HG03520 (cell line): Measurements from ENCODE around the gene CACNA2D2.

Experiments used
- ATAC-seq: cut with Tn5 transposase; IDR thresholded peaks from one replicate; pipeline ENCODE4 v1.9.1; 2021; ENCODE audit warnings: mild to moderate bottlenecking, moderate library complexity; ENCODE audit not compliant: unreplicated experiment

Gene CACNA2D2

DNA sequence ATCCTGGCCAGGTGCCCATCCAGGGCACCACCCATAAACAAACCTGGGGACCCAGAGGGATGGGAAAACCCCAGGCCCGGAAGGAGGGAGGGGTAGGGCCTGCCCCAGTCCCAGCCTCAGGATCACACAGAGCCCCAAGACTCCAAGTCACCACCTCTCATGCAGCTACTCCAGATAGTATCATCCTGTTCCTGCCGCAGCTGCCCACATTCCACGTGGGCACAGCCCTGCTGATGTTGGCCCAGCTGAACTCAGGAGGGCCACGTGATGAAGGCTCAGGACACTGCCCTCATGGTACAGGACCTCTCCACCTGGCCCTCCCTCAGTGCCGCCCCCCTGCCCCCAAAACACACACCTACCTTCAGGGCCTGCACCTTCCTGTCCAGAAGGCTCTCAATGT lies 69.5 kb downstream of the CACNA2D2 start:
- ATAC-seq, result no peak

DNA sequence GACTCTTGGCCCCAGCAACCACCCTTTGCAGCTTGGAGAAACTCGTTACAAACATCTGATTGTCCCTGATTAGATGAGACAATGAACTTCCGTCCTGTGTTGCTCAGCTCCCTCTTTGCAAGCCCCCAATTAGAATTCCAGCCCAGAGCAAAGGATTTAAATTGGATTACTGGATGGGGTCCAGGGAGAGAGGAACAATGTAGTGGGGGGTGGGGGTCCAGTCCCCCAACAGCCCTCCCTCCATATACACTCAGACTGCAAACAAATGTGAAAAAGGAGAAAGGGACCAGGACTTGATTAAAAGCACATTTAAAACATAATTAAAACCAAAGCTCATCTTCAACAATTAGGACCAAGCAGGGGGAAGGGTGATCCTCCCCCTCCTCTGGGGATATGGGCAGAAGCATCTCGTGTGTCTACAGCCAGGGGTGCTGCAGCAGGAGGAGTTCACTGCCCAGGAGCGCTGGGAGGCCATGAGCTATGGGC lies 72.4 kb downstream of the CACNA2D2 start:
- no peak for ATAC-seq

DNA sequence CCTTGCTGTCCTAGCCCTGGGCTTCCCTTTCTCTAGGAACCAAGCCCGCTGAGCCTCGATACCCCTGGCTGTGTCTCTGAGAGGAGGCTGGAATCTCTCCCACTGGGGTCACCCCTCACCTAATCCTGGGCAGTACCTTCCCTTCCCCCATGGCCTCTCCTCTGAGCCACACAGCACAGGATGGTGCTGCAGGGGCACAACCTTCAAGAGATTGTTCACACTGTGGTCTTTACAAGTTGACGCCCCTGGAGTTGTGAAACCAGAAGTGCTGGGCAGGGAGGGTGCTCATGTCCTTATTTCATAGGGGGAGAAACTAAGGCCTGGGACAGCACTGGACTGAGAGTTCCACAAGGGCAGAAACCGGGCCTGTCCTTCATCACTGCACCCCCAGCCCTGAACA lies 73.2 kb downstream of the CACNA2D2 start:
- ATAC-seq, result no peak

DNA sequence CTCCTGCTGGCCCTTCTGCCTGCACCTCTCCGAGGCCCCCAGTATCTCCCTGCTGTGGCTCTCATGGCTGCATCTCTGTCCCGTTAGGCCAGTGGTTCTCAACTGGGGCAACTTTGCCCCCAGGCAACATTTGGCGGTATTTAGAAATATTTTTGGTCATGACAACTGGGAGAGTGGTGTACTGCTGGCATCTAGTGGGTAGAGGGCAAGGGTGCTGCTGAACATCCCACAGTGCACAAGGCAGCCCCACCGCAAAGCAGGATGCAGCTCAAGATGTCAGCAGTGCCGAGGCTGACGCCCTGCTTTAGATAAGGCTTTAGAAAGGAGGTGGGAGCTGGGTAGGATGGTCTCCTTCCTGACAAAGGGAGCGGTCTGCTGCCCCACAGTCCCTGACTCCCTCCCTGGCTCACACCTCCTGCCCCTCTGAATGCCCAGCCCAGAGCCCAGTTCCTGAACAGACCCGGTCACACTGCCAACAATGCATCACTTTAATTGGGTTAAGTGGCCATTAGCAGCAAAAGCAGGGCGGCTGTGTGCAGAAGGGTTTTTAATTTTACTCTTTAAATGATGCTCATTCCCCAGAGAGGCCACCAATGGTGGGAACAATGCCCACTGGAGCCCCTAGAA lies 75.3 kb downstream of the CACNA2D2 start:
- ATAC-seq, result no peak

DNA sequence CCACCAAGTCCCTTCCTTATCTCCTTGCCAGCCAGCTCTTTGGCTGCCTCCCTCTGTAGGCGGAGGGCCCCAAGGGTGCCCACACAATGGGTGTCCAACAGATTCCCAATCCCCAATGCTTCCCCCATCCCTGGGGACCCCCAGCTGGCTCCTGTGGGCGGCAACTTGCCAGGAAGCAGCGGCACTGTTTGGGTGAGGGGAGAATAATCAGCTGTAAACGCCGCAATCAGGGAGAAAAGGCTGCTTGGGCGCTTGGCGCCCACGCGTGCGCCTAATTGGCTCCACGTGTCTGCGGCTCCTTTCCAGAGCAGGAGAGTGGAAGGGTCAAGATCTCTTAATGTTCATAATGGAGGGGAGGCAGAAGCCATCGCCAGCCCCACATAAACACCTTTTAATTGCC lies 76.2 kb downstream of the CACNA2D2 start:
- no peak for ATAC-seq

DNA sequence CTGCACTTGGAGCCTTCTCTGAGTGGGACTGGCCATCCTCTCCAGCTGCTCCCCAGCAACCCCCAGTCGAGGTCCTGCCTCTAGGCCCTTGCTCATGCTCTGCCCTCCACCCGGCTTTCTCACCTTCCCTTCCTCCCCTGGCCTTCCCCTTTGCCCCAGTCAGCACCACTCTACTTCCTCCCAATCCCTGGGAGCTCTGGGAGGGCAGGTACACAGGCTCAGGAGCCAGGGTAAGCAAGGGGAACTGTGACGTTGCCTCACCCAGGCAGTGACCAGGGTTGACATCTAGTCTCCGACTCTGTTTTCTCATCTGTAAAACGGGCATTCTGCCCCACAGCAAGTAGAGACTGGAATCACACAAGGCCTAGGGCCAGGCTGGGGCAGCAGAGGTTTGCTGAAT lies 77.5 kb downstream of the CACNA2D2 start:
- ATAC-seq, result no peak

DNA sequence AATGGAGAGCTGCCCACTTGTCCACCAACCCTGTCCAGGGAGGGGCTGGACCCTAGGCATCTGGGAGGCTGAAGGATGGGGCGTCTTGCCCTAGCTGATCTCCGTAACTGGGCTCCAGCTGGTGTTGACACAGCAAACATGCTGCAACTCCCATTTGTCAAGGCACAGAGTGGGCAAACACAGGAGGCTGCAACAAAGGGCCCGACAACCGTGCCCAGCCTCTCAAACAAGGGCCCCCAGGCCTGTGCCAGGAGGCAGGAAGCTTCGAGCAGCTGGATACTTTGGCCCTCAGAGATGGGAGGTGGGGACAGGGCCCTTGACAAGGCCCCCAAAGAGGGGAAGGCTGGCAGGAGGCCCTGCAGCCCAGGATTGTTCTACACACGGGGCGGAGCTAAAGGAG lies 79.9 kb downstream of the CACNA2D2 start:
- no peak for ATAC-seq

DNA sequence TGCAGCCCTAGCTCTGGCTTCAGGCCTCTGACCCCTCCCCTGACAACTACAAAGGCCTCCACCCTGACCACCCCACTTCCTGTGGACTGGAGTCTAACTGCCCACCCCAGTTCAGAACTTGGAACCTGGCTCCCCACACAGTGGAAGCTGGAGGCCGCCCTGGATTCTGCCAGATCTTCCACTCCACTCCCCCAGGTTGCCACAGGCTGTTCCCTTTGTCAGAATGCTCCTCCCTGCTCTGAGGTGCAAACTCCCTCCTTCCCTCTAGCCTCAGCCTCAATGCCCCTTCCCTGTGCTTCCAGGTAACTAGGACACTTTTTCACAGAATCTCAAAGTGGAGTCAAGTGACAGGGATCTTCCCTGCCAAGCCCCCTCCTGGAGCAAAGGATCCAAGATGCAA lies 81.3 kb downstream of the CACNA2D2 start:
- ATAC-seq, result no peak

DNA sequence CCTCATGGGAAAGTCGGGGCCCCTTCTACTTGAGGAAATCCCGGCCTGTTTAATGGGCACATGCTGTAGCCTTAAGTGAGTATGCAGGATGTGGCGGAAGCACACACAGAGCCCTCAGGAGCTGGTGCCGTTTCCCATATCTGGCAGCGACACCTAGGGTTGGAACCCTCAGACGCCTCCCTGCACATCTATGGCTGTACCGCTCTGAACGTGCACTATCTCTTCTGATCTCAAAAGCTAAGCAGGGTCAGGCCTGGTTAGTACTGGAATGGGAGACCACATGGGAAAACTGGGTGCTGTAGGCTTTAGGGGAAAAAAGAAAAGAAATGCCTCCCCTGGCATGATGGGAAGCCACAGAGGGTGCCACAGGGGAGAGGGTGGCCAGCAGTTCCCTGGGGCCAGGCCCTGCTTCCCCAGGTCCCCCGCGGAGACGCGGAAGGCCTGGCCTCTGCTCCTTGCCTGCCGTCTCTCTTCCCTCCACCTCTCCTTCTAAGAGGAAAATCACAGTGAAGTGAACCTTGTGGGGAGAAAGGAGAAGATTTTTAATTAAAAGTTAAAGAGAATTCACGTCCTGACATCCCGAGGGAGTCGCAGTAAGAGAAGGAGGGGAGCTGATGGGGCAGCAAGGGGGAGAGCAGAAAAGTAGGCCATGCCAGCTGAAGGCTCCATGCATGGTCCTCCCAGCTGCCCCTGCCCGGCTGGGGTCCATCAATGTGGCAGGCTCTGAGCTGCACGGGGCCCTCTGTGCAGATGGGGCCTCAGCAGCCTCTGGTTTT lies 83.7 kb downstream of the CACNA2D2 start:
- no peak for ATAC-seq

DNA sequence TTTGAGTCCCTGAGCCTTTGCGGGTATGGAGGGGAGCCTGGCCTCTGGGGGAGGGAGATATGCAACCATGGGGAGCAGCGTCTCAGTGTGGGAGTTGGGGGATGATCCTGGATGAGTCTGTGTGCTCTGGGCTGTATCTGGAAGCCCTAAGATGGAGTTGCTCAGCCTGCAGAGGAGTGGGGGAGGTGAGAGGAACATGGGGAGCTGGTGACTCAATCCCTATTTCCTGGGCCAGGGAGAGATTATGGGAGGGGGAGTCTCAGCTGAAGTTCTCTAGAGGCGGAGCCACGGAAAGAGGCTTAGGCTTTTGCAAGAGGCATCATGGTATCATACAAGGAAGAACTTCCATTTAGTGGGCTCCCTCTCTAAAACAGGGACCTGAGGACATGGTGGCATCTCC lies 84.6 kb downstream of the CACNA2D2 start:
- no peak for ATAC-seq

DNA sequence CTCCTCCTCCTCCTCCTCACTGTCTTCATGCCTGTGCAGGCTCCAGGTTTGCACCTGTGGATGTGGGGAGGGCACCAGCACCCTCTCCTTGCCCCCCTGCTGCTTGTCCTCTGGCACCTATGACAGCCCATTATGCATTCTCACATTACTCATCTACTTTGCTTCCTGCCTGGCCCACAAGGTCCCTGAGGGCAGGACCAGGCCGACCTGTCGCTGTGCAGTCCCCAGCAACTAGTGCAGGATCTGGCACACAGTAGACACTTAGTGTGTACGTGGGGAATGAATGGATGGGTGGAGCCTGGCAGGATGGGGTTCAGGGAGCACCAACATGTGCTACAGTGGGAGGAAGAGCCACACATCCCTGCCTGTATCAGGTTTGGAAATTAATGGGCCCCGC lies 85.8 kb downstream of the CACNA2D2 start:
- ATAC-seq, result no peak

DNA sequence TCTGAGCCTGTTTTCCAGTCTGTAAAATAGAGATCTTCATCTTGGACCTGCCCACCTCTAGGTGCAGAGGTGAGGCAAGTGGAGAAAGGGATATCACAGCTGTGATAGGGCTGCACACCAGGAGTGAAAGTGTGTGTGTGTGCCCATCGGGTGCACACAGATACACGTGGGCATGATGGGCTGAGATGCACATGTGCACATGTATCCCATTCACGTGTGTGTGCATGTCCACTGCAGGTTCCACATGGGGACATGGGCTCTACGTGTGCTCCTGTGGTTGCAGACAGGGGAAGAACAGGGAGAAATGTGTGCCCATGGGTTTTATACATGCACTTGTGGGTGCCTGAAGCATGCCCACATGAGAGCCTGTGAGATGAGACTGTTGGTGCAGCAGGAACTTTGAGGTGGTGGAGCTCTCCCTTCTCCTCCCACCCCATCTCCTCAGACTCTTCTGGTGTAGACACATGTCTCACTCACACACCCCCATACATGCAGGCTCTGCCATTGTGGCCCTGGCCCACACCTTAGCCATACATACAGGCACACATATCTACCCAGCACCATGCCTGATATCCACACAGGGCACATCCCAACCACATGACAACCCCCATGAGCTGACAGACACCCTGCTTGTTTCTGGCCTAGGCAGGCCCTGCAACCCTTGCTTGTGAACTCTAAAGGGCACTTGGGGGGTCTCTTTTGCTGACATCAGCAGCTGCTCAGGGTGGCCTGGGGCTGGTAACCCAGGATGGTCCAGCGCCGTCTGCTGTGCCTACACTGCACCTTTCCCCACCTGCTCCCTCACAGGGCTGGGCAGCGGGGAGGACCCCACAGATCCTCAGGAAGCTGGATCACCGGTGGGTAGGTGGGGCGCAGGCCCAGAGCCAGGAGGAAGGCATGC lies 86.4 kb downstream of the CACNA2D2 start:
- no peak for ATAC-seq

DNA sequence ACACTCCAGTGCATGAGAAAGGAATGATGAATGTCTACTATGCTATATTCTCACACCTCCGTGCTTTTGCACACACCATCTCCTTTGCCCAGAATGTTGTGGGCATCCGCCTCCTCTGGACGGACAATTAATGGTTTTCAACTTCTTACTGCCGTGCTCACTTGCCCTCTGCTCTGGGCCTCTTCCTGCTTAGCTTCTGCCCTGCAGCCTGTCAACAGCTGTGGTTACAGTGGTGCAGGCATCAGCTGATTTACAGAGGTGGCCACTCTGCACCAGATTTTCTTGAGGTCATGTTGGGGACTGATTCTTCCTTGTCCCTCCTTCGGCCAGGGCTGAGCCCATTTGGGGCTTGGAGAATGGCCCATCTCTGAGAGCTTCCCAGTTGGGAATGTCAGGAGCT lies 87.6 kb downstream of the CACNA2D2 start:
- ATAC-seq, result no peak

DNA sequence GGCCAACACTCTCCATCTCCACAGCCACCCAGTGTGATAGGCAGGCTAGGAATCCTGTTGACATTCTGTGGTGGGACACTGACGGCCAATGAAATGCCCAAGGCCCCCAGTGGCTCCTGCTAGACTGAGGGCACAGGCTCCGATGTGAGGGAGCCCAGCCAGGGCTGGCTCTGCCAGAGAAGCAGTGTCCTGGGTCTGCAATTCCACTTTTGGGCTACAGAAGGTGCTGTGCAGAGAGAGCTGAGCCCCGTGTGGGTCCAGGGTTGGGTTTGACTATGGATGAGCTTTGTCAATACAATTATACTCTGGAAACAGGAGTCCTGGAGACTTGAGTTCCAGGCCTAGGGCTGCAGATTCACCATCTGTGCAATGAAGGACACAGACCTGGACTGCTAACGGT lies 88.4 kb downstream of the CACNA2D2 start:
- ATAC-seq, result no peak

DNA sequence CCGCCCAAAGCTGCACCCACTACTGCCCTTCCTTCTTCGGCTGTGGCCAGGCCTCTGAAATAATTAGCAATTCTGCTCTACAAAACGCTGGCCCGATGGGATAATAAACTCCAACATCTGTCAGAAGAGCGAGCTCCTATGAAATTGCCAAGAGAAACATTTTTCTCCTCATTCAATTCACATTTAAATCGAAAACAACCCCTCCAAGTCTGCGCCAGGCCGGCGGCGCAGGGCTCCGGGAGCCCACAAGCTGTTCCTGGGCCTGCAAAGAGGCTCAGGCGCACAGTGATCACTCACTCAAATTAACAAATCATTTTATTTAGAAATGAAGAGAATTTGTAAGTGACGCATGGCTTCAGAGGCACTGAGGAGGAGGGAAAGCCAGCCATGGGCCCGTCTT lies 88.8 kb downstream of the CACNA2D2 start:
- no peak for ATAC-seq

DNA sequence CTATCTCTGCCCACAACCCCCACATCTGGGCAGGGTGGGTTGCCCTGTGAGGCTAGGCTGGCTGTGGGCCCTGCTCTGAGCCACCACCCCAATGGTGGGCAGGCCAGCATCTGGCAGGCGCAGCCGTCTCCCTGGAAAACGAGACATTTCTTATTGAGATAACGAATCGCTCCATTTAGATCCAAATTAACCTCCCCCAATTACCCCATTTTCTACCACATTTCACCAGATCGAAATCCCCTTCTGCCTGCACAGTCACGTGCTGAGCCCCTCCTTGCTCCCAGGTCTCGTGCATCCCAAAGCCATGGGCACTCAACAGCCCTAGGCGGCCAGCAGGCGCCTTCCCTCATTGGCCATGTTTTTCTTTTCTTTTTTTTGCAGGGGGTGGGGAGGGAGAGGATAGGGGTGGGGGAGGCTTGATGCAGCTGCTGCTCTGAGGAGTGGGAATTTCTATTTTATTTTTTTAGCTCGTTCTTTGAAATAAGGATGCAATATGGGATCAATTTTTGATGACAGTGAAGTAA lies 91.1 kb downstream of the CACNA2D2 start:
- ATAC-seq, result no peak

DNA sequence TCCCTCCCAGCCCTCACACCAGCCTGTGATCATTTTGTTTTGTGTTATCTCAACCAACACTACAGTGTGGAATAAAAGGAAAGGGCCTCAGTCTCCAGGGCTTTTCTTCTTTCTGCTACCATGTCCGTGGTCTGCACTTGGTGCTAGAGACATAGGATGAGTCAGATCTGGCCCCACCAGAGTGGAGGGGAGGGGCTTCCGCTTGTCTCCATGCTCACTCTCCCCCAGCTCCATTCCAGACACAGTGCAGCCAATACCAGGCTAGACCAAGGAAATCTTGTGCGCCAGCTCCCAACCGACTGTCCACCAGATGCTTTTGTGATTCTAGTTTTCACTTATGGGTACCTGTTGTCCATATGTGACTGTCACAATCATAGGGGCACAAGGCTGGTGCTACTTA lies 92.2 kb downstream of the CACNA2D2 start:
- no peak for ATAC-seq

DNA sequence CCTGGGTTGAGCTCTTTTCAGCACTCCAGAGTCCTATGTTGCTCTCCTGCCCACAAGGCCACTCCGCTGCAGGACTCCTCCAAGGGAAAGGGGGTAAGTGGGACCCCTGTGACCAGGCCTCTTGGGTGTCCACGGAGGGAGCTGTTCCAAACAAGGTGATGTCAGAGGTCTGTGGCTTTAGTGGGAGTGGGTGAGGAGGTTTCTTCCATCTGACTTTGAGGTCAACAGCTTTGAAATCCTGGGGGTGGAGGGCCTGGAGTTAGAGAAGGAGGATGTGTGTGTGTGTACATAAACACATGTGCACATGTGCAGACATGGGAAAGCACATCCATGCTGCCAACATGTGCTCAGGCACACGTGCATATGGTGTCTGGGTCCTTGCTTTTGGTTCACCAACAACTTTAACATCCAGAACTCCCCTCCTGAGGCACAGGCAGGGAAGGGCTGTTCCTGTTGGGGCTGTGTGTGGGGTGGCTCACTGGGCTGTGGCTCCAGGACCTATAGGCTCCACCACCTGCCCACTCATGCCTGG lies 92.8 kb downstream of the CACNA2D2 start:
- no peak for ATAC-seq

DNA sequence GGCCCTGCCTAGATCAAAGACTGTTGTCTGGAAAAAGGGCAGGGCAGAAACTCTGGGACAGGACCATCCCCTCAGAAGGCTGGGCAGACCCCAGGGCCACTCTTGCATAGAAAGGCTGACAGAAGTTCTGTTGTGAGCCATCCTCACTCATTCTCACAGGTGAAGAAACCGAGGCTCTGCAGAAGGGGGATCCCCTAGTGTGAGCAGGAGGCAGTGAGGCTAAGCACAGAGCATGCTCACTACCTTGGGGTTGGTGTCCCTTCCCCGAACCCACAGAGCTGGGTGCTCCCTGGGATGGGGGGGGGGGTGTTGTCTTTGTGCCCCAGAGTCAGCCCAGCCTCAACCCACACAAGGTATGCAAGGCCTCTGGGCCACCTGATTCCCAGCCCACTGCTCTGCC lies 93.2 kb downstream of the CACNA2D2 start:
- ATAC-seq, result no peak

DNA sequence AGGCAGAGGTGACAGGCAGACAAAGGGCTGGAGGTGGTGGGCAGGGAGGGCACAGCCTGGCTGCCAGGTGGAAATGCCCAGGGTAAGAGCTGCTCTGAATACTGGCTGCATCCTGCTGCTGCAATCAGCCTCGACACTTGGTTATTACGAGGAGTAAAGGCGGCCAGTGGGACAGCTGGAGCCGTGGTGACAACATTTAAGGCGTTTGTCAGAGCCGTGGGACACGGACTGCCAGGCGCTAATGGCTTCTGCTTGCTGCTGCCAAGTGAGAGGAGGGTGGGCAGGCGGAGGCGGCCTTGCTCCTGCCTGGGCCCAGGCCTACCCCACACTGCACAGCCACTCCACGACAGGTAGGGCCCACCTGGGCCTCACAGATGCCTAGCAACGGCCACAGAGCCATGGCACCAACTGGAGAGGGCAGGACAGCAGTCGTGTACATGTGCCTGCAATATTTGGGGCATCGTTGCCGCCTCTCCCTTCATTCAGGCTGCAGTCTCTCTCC lies 94.9 kb downstream of the CACNA2D2 start:
- ATAC-seq, result no peak

DNA sequence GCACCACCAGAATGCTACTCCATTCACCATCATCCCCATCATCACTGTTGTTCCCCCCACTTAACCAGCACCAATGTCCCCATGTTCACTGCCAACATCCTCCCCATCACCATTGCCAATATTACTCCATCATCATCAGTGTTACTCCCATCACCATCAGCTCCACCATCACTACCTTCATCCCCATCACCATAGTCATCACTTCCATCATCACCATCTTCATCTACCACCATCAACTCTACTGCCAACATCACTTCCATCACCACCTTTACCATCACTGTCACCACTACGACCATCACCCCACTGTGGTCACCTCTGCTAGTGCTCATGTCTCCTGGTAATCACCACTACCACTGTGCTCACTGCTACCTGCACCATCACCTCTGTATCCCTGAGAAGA lies 96.9 kb downstream of the CACNA2D2 start:
- no peak for ATAC-seq
